HT-29 (cell line): ENCODE measurements around the gene KRTAP5-5. TPM values are rescaled to one million over a fixed set of nuclear protein-coding genes. Genes with fewer than 3 reads are reported as not detected.
"Not testable (repeated sequence)": the region's sequence is repeated elsewhere in the genome, so short reads cannot be mapped to it uniquely, and the experiment has no call there.

Experiments
- DNase-seq: peaks from one replicate; pipeline ENCODE4 v3.0.0-alpha.2; 2015; ENCODE audit warnings: low spot score
- total RNA-seq: library from RNA; depleted of rRNA; stranded (reverse); fragments of >200 nt; shearing (Covaris generic); gene quantifications from 2 replicates; pipeline ENCODE4 v1.2.3, GENCODE V29; 2014; rRNA removed

The KRTAP5-5 gene
- not detected in 2 replicates for total RNA-seq

- no peak for DNase-seq
These were observed at the start of gene KRTAP5-5 for GRCh38 chr11:1629326-1630185. TSS of gene KRTAP5-5 (plus strand) at chr11:1629775. CDS start at chr11:1629841, 66 bp downstream.

- DNase-seq: no peak
These were observed 47.6 kb upstream of the KRTAP5-5 start for GRCh38 chr11:1581976-1582375.

GRCh38 chr11:1582909-1583308 is 46.7 kb upstream of the KRTAP5-5 start:
- DNase-seq: not testable (repeated sequence)

GRCh38 chr11:1584661-1585370 is 44.8 kb upstream of the KRTAP5-5 start, which contains the start of gene KRTAP5-1:
TSS of gene KRTAP5-1 (minus strand) at chr11:1585283. CDS start at chr11:1585249, 34 bp downstream.
- not testable (repeated sequence) for DNase-seq

GRCh38 chr11:1586699-1587098 is 42.9 kb upstream of the KRTAP5-5 start:
- no peak for DNase-seq

- peak; percentile 44 for DNase-seq
These were observed 40.2 kb upstream of the KRTAP5-5 start for GRCh38 chr11:1589191-1589963.

- DNase-seq: no peak
These were observed 39.6 kb upstream of the KRTAP5-5 start for GRCh38 chr11:1589996-1590395.

GRCh38 chr11:1592628-1593027 is 36.9 kb upstream of the KRTAP5-5 start:
- no peak for DNase-seq

GRCh38 chr11:1595994-1596575 is 33.5 kb upstream of the KRTAP5-5 start:
- DNase-seq: peak; percentile 21

GRCh38 chr11:1596576-1597121 is 32.9 kb upstream of the KRTAP5-5 start:
- DNase-seq: not testable (repeated sequence)

- no peak for DNase-seq
These were observed 32.1 kb upstream of the KRTAP5-5 start for GRCh38 chr11:1597331-1597993.

- no peak for DNase-seq
These were observed 31.6 kb upstream of the KRTAP5-5 start, which contains the start of gene KRTAP5-2 for GRCh38 chr11:1597994-1598380. TSS of gene KRTAP5-2 (minus strand) at chr11:1598294. CDS start at chr11:1598250, 44 bp downstream.

GRCh38 chr11:1598406-1598805 is 31.2 kb upstream of the KRTAP5-5 start:
- not testable (repeated sequence) for DNase-seq

- no peak for DNase-seq
These were observed 30.8 kb upstream of the KRTAP5-5 start for GRCh38 chr11:1598816-1599215.

GRCh38 chr11:1600626-1601025 is 28.9 kb upstream of the KRTAP5-5 start:
- no peak for DNase-seq

GRCh38 chr11:1601663-1602062 is 27.9 kb upstream of the KRTAP5-5 start:
- DNase-seq: not testable (repeated sequence)

- DNase-seq: no peak
These were observed 25.9 kb upstream of the KRTAP5-5 start for GRCh38 chr11:1603629-1604028.

GRCh38 chr11:1604181-1604580 is 25.4 kb upstream of the KRTAP5-5 start:
- no peak for DNase-seq

- DNase-seq: no peak
These were observed 24.9 kb upstream of the KRTAP5-5 start for GRCh38 chr11:1604711-1605110.

- not testable (repeated sequence) for DNase-seq
These were observed 23.7 kb upstream of the KRTAP5-5 start for GRCh38 chr11:1605923-1606322.
